GM23338 (cell line): ENCODE results near the gene TOE1. TPM values are rescaled to one million over a fixed set of nuclear protein-coding genes. Genes with fewer than 3 reads are reported as not detected.

ENCODE experiments used
- ATAC-seq: fragments of 200-7000 bp; cut with Tn5 transposase; 3 replicates; pipeline ENCODE4 v1.9.1; 2020
- DNase-seq: peaks from one replicate; pipeline ENCODE4 v3.0.0-alpha.2; 2015; ENCODE audit warnings: low spot score
- H2AFZ ChIP-seq: fragments of 200-600 bp; sonication (generic); 2 replicates; pipeline ENCODE4 v1.8.0; 2016; ENCODE audit warnings: antibody characterized with exemption, mild to moderate bottlenecking, moderate library complexity
- H3F3A ChIP-seq: fragments of 200-600 bp; sonication (generic); replicated peaks from 2 replicates; pipeline ENCODE4 v1.8.0; 2017; ENCODE audit warnings: antibody characterized with exemption, mixed run types, low read depth
- H3K27ac ChIP-seq: fragments of 200-600 bp; sonication (generic); 2 replicates; pipeline ENCODE4 v1.6.1; 2016; ENCODE audit warnings: low read depth
- H3K27me3 ChIP-seq: fragments of 200-600 bp; sonication (generic); 2 replicates; pipeline ENCODE4 v1.8.0; 2016; ENCODE audit warnings: mild to moderate bottlenecking, mixed run types, moderate library complexity; ENCODE audit not compliant: insufficient read depth
- H3K36me3 ChIP-seq: fragments of 200-600 bp; sonication (generic); 2 replicates; pipeline ENCODE4 v1.8.0; 2016; ENCODE audit warnings: mild to moderate bottlenecking; ENCODE audit not compliant: insufficient read depth
- H3K4me1 ChIP-seq: fragments of 200-600 bp; sonication (generic); 2 replicates; pipeline ENCODE4 v1.8.0; 2016; ENCODE audit warnings: mild to moderate bottlenecking, moderate library complexity; ENCODE audit not compliant: insufficient read depth
- H3K4me2 ChIP-seq: fragments of 200-600 bp; sonication (generic); 2 replicates; pipeline ENCODE4 v1.7.1; 2017; ENCODE audit warnings: mixed run types
- H3K4me3 ChIP-seq: fragments of 200-600 bp; sonication (generic); 2 replicates; pipeline ENCODE4 v1.6.1; 2016; ENCODE audit warnings: mixed run types
- H3K79me2 ChIP-seq: fragments of 200-600 bp; sonication (generic); replicated peaks from 2 replicates; pipeline ENCODE4 v1.8.0; 2017; ENCODE audit warnings: mild to moderate bottlenecking; ENCODE audit not compliant: insufficient read depth
- H3K9me2 ChIP-seq: fragments of 200-600 bp; sonication (generic); 2 replicates; pipeline ENCODE4 v1.8.0; 2017; ENCODE audit not compliant: insufficient read depth
- H4K20me1 ChIP-seq: fragments of 200-600 bp; sonication (generic); replicated peaks from 2 replicates; pipeline ENCODE4 v1.8.0; 2017; ENCODE audit warnings: mild to moderate bottlenecking; ENCODE audit not compliant: insufficient read depth
- H3K27ac Mint-ChIP-seq: 2 replicates; pipeline ENCODE4 v1.8.0; 2020; ENCODE audit warnings: inconsistent platforms, mild to moderate bottlenecking, moderate library complexity, mixed read lengths
- H3K27me3 Mint-ChIP-seq: 3 replicates; pipeline ENCODE4 v1.8.0; 2022; ENCODE audit warnings: low read depth, mild to moderate bottlenecking, moderate library complexity, mixed read lengths, inconsistent platforms; ENCODE audit not compliant: insufficient read depth, poor library complexity
- H3K36me3 Mint-ChIP-seq: 3 replicates; pipeline ENCODE4 v1.8.0; 2021; ENCODE audit warnings: low read depth, mild to moderate bottlenecking, inconsistent platforms, moderate library complexity, mixed read lengths
- H3K4me1 Mint-ChIP-seq: 3 replicates; pipeline ENCODE4 v1.8.0; 2020; ENCODE audit warnings: mild to moderate bottlenecking, inconsistent platforms, mixed read lengths
- H3K4me3 Mint-ChIP-seq: 3 replicates; pipeline ENCODE4 v1.8.0; 2021; ENCODE audit warnings: moderate library complexity, mild to moderate bottlenecking, inconsistent platforms, mixed read lengths
- H3K9me3 Mint-ChIP-seq: 3 replicates; pipeline ENCODE4 v1.8.0; 2020; ENCODE audit warnings: moderate library complexity, mild to moderate bottlenecking, inconsistent platforms, mixed read lengths
- CREB1 ChIP-seq: fragments of 250-450 bp; sonication (Bioruptor Pico); IDR thresholded peaks from 2 replicates; pipeline ENCODE4 v1.5.0; 2020; ENCODE audit warnings: low read depth, mild to moderate bottlenecking, moderate library complexity
- CTCF ChIP-seq, 2 experiments: fragments of 200-600 bp in 1 of 2; sonication (generic) in 1 of 2; conservative IDR thresholded peaks; 2 replicates each; pipeline versions ENCODE4 v1.5.1 to v1.6.1; 2016 to 2017; ENCODE audit warnings: antibody characterized with exemption in 2 of 2, low read depth in 2 of 2, mild to moderate bottlenecking in 2 of 2, moderate library complexity in 1 of 2
- ETS1 ChIP-seq: IDR thresholded peaks from 2 replicates; pipeline ENCODE4 v1.6.1; 2016; ENCODE audit warnings: antibody characterized with exemption
- EZH2 ChIP-seq: fragments of 200-600 bp; sonication (generic); IDR thresholded peaks from one replicate; pipeline ENCODE4 v1.8.0; 2017; ENCODE audit warnings: antibody characterized with exemption, mild to moderate bottlenecking, low read depth; ENCODE audit not compliant: unreplicated experiment
- EZH2phosphoT487 ChIP-seq: fragments of 200-600 bp; sonication (generic); IDR thresholded peaks from one replicate; pipeline ENCODE4 v1.8.1; 2018; ENCODE audit warnings: antibody characterized with exemption; ENCODE audit not compliant: unreplicated experiment
- JUNB ChIP-seq: IDR thresholded peaks from one replicate; pipeline ENCODE4 v1.6.1; 2016; ENCODE audit warnings: antibody characterized with exemption; ENCODE audit not compliant: unreplicated experiment
- NANOG ChIP-seq: IDR thresholded peaks from 2 replicates; pipeline ENCODE4 v1.6.1; 2016; ENCODE audit warnings: antibody characterized with exemption, borderline replicate concordance
- POLR2AphosphoS5 ChIP-seq: IDR thresholded peaks from 2 replicates; pipeline ENCODE4 v1.6.1; 2016; ENCODE audit warnings: antibody characterized with exemption, low read depth
- REST ChIP-seq: IDR thresholded peaks from one replicate; pipeline ENCODE4 v1.6.1; 2018; ENCODE audit warnings: antibody characterized with exemption; ENCODE audit not compliant: unreplicated experiment
- STAT1 ChIP-seq: IDR thresholded peaks from one replicate; pipeline ENCODE4 v1.6.1; 2016; ENCODE audit warnings: antibody characterized with exemption; ENCODE audit not compliant: unreplicated experiment
- ZNF114 ChIP-seq: fragments of 250-450 bp; sonication (Bioruptor Pico); IDR thresholded peaks from 2 replicates; pipeline ENCODE4 v1.5.0; 2020; ENCODE audit warnings: mild to moderate bottlenecking, moderate library complexity
- ZNF331 ChIP-seq: fragments of 250-450 bp; sonication (Bioruptor Pico); IDR thresholded peaks from 2 replicates; pipeline ENCODE4 v1.5.0; 2020; ENCODE audit warnings: low read depth, mild to moderate bottlenecking, moderate library complexity
- ZNF462 ChIP-seq: fragments of 250-450 bp; sonication (Bioruptor Pico); IDR thresholded peaks from 2 replicates; pipeline ENCODE4 v1.5.0; 2020; ENCODE audit warnings: mild to moderate bottlenecking, moderate library complexity
- polyA plus RNA-seq: library from polyadenylated mRNA; unstranded; fragments of >200 nt; fragmentation: Nextera tagmentation; extraction: Ambion mirVana; gene quantifications from 2 replicates; pipeline ENCODE4 v1.2.1, GENCODE V29; 2016
- total RNA-seq: library from RNA; depleted of rRNA; stranded (reverse); fragments of >200 nt; shearing (Covaris generic); gene quantifications from 2 replicates; pipeline ENCODE4 v1.2.3, GENCODE V29; 2014

Gene TOE1
- total and polyA plus RNA-seq, 2 experiments from 2014 or later, result 9.1 to 18.4 TPM

GRCh38 chr1:45317166-45317565, 22.8 kb upstream of the TOE1 start:
- Histone ChIP-seq H3K4me2 (no peak overlapping the region), H3K4me1 (peaks cover 25% of the 10 kb centered on the region), H3K27me3 (no peaks in the 10 kb centered on the region), H3K27ac (no peak overlapping the region), H4K20me1 (no peaks in the 10 kb centered on the region), H3K79me2 (no peaks in the 10 kb centered on the region), H3F3A (no peaks in the 10 kb centered on the region), H3K4me3 (no peak overlapping the region), H2AFZ (no peak overlapping the region), H3K9me2 (no peaks in the 10 kb centered on the region), H3K36me3 (no peaks in the 10 kb centered on the region)
- DNase-seq, result no peak
- ATAC-seq, result peak; percentile 40
- Mint-ChIP-seq H3K4me3 (no peak overlapping the region), H3K36me3 (no peaks in the 10 kb centered on the region), H3K27me3 (peaks cover 1% of the 10 kb centered on the region), H3K27ac (no peak overlapping the region), H3K4me1 (peaks cover 13% of the 10 kb centered on the region), H3K9me3 (no peaks in the 10 kb centered on the region)
- no peak for TF ChIP-seq ETS1
- no peak for TF ChIP-seq POLR2AphosphoS5
- TF ChIP-seq EZH2, result no peak
- TF ChIP-seq ZNF462 (CRISPR knock-in tag), result no peak
- TF ChIP-seq CTCF (conservative IDR thresholded peaks at IDR 0.05; ENCODE audit: low read depth in 2 of 2), result no peak
- no peak for TF ChIP-seq STAT1
- no peak for TF ChIP-seq NANOG
- TF ChIP-seq CREB1 (CRISPR knock-in tag), result no peak
- no peak for TF ChIP-seq JUNB
- no peak for TF ChIP-seq EZH2phosphoT487
- no peak for TF ChIP-seq REST
- no peak for TF ChIP-seq ZNF331
- TF ChIP-seq ZNF114 (CRISPR knock-in tag), result no peak
